Neural progenitor cell (in vitro differentiated cells): ENCODE results near the gene CEP295NL. TPM values are rescaled to one million over a fixed set of nuclear protein-coding genes. Genes with fewer than 3 reads are reported as not detected.

Experiments used
- DNase-seq: peaks from one replicate; pipeline ENCODE4 v3.0.0-alpha.2; 2016; ENCODE audit warnings: low spot score
- H2AFZ ChIP-seq: fragments of 200-600 bp; sonication (generic); replicated peaks from 2 replicates; pipeline ENCODE4 v1.6.1; 2016; ENCODE audit warnings: antibody characterized with exemption
- H3F3A ChIP-seq: fragments of 200-600 bp; sonication (generic); 2 replicates; pipeline ENCODE4 v1.6.1; 2016; ENCODE audit warnings: antibody characterized with exemption, low read depth
- H3K27ac ChIP-seq: fragments of 200-600 bp; sonication (generic); 2 replicates; pipeline ENCODE4 v1.5.1; 2016; ENCODE audit warnings: mild to moderate bottlenecking
- H3K27me3 ChIP-seq: fragments of 200-600 bp; sonication (generic); 2 replicates; pipeline ENCODE4 v1.6.1; 2016; ENCODE audit warnings: mild to moderate bottlenecking, moderate library complexity
- H3K36me3 ChIP-seq: fragments of 200-600 bp; sonication (generic); 2 replicates; pipeline ENCODE4 v1.5.1; 2016
- H3K4me1 ChIP-seq: fragments of 200-600 bp; sonication (generic); 2 replicates; pipeline ENCODE4 v1.6.1; 2016; ENCODE audit warnings: mixed run types
- H3K4me2 ChIP-seq: fragments of 200-600 bp; sonication (generic); 2 replicates; pipeline ENCODE4 v1.6.1; 2016
- H3K4me3 ChIP-seq: fragments of 200-600 bp; sonication (generic); 2 replicates; pipeline ENCODE4 v1.5.1; 2016
- H3K79me2 ChIP-seq: fragments of 200-600 bp; sonication (generic); 2 replicates; pipeline ENCODE4 v1.6.1; 2016; ENCODE audit warnings: low read depth
- H3K9ac ChIP-seq: fragments of 200-600 bp; sonication (generic); 2 replicates; pipeline ENCODE4 v1.6.1; 2016
- H3K9me3 ChIP-seq: fragments of 200-600 bp; sonication (generic); 2 replicates; pipeline ENCODE4 v1.5.1; 2016; ENCODE audit warnings: low read depth
- H4K20me1 ChIP-seq: fragments of 200-600 bp; sonication (generic); 2 replicates; pipeline ENCODE4 v1.6.1; 2016; ENCODE audit warnings: low read depth
- H3K27ac Mint-ChIP-seq: 3 replicates; pipeline ENCODE4 v1.8.0; 2021; ENCODE audit warnings: mixed read lengths
- H3K27me3 Mint-ChIP-seq: 2 replicates; pipeline ENCODE4 v1.8.0; 2022; ENCODE audit warnings: low read depth, mild to moderate bottlenecking, inconsistent platforms, moderate library complexity, mixed read lengths; ENCODE audit not compliant: insufficient read depth
- H3K36me3 Mint-ChIP-seq: 3 replicates; pipeline ENCODE4 v1.8.0; 2021; ENCODE audit warnings: mixed read lengths
- H3K4me1 Mint-ChIP-seq: 3 replicates; pipeline ENCODE4 v1.8.0; 2021; ENCODE audit warnings: mixed read lengths
- H3K4me3 Mint-ChIP-seq: 3 replicates; pipeline ENCODE4 v1.8.0; 2021; ENCODE audit warnings: mild to moderate bottlenecking, moderate library complexity, mixed read lengths
- H3K9me3 Mint-ChIP-seq: 3 replicates; pipeline ENCODE4 v1.8.0; 2020; ENCODE audit warnings: mixed read lengths
- CTCF ChIP-seq: fragments of 200-600 bp; sonication (generic); IDR thresholded peaks from 2 replicates; pipeline ENCODE4 v1.5.1; 2017; ENCODE audit warnings: antibody characterized with exemption, mild to moderate bottlenecking
- EZH2 ChIP-seq: fragments of 200-600 bp; sonication (generic); IDR thresholded peaks from 2 replicates; pipeline ENCODE4 v1.6.1; 2017; ENCODE audit warnings: antibody characterized with exemption, mild to moderate bottlenecking, moderate library complexity
- EZH2phosphoT487 ChIP-seq: fragments of 200-600 bp; sonication (generic); IDR thresholded peaks from 2 replicates; pipeline ENCODE4 v1.6.1; 2017; ENCODE audit warnings: antibody characterized with exemption
- total RNA-seq: library from RNA; depleted of rRNA; stranded (reverse); fragments of >200 nt; gene quantifications from 2 replicates; pipeline ENCODE4 v1.2.3, GENCODE V29; 2015; ENCODE audit warnings: low replicate concordance

Gene CEP295NL
- total RNA-seq, 1 donor from 2014 or later: 0.39 TPM

GRCh38 chr17:78940708-78941107 lies 37.7 kb upstream of the CEP295NL start:
- H3K27me3 Mint-ChIP-seq: peaks cover 11% of the 10 kb centered on the region

GRCh38 chr17:78940258-78940657 lies 37.3 kb upstream of the CEP295NL start:
- peaks cover 14% of the 10 kb centered on the region for H3K27me3 Mint-ChIP-seq
- Histone ChIP-seq H3K27me3 (no peaks in the 10 kb centered on the region), H2AFZ (no peak overlapping the region), H3K9ac (no peak overlapping the region), H3K4me2 (no peak overlapping the region), H3K79me2 (no peaks in the 10 kb centered on the region), H3K4me1 (no peaks in the 10 kb centered on the region), H3K9me3 (no peaks in the 10 kb centered on the region), H3K27ac (no peak overlapping the region), H3F3A (no peaks in the 10 kb centered on the region), H3K36me3 (no peaks in the 10 kb centered on the region), H3K4me3 (no peak overlapping the region), H4K20me1 (no peaks in the 10 kb centered on the region)
- no peaks in the 10 kb centered on the region for H3K9me3 Mint-ChIP-seq
- H3K36me3 Mint-ChIP-seq: no peaks in the 10 kb centered on the region
- DNase-seq: no peak
- H3K4me3 Mint-ChIP-seq: no peak overlapping the region
- no peak overlapping the region for H3K27ac Mint-ChIP-seq
- no peak for TF ChIP-seq CTCF
- TF ChIP-seq EZH2: no peak
- no peak for TF ChIP-seq EZH2phosphoT487
- H3K4me1 Mint-ChIP-seq: peaks cover 17% of the 10 kb centered on the region

More at GRCh38 chr17:78940708-78941107, 37.7 kb upstream of the CEP295NL start:
- Mint-ChIP-seq H3K36me3 (no peaks in the 10 kb centered on the region), H3K27ac (no peak overlapping the region), H3K9me3 (no peaks in the 10 kb centered on the region), H3K4me3 (no peak overlapping the region), H3K4me1 (peaks cover 12% of the 10 kb centered on the region)
- peak; percentile 23 for DNase-seq
- TF ChIP-seq CTCF (no peak), EZH2phosphoT487 (no peak), EZH2 (no peak)
- H3K4me3 ChIP-seq: no peak overlapping the region
- no peak overlapping the region for H3K27ac ChIP-seq
- no peaks in the 10 kb centered on the region for H3K79me2 ChIP-seq
- no peak overlapping the region for H3K4me2 ChIP-seq
- no peak overlapping the region for H3K9ac ChIP-seq
- H3K4me1 ChIP-seq: no peaks in the 10 kb centered on the region
- H3K27me3 ChIP-seq: no peaks in the 10 kb centered on the region
- no peaks in the 10 kb centered on the region for H4K20me1 ChIP-seq
- H3K9me3 ChIP-seq: no peaks in the 10 kb centered on the region
- H3K36me3 ChIP-seq: no peaks in the 10 kb centered on the region
- no peaks in the 10 kb centered on the region for H3F3A ChIP-seq
- H2AFZ ChIP-seq: no peak overlapping the region

- Histone ChIP-seq H3K4me2 (no peak overlapping the region), H4K20me1 (no peaks in the 10 kb centered on the region), H3K9me3 (no peaks in the 10 kb centered on the region), H3K79me2 (no peaks in the 10 kb centered on the region), H3K4me1 (peaks cover under 1% of the 10 kb centered on the region), H3K27me3 (no peaks in the 10 kb centered on the region), H3K27ac (no peak overlapping the region), H3K9ac (no peak overlapping the region), H2AFZ (no peak overlapping the region), H3K4me3 (no peak overlapping the region), H3K36me3 (no peaks in the 10 kb centered on the region), H3F3A (no peaks in the 10 kb centered on the region)
- no peaks in the 10 kb centered on the region for H3K9me3 Mint-ChIP-seq
- H3K27ac Mint-ChIP-seq: no peak overlapping the region
- no peaks in the 10 kb centered on the region for H3K36me3 Mint-ChIP-seq
- H3K4me3 Mint-ChIP-seq: no peak overlapping the region
- TF ChIP-seq EZH2: no peak
- TF ChIP-seq CTCF: no peak
- no peak for TF ChIP-seq EZH2phosphoT487
- peaks cover 9% of the 10 kb centered on the region for H3K27me3 Mint-ChIP-seq
- no peak for DNase-seq
- H3K4me1 Mint-ChIP-seq: peaks cover 23% of the 10 kb centered on the region
Observed at GRCh38 chr17:78939615-78940014, 36.6 kb upstream of the CEP295NL start.

DNA sequence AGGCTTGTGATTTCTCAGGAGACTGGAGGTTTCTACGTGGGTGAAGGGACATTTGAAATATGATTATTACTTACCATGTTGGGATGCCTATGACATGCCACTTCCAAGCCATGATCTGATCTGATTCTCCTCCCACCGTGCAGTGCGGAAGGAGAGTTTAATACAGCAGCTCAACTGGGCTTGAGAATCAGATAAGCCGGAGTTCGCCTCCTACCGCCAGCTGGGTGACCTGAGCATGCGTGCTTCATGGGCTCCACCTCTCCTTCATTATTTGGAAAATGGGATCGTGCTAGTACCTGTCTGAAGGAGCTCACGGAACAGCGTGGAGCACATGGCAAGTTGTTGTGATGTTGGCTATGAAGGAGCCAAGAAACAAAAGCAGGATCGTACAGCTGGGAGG lies 34.6 kb upstream of the CEP295NL start:
- Histone ChIP-seq H2AFZ (no peak overlapping the region), H3K9ac (no peak overlapping the region), H3K27me3 (no peaks in the 10 kb centered on the region), H3K4me1 (peaks cover 10% of the 10 kb centered on the region), H3K36me3 (no peaks in the 10 kb centered on the region), H3K9me3 (no peaks in the 10 kb centered on the region), H3K4me2 (no peak overlapping the region), H3K4me3 (no peak overlapping the region), H3K79me2 (no peaks in the 10 kb centered on the region), H3K27ac (no peak overlapping the region), H4K20me1 (no peaks in the 10 kb centered on the region), H3F3A (no peaks in the 10 kb centered on the region)
- no peak overlapping the region for H3K4me3 Mint-ChIP-seq
- no peaks in the 10 kb centered on the region for H3K9me3 Mint-ChIP-seq
- H3K4me1 Mint-ChIP-seq: peaks cover 39% of the 10 kb centered on the region
- TF ChIP-seq EZH2 (no peak), CTCF (no peak), EZH2phosphoT487 (no peak)
- no peaks in the 10 kb centered on the region for H3K36me3 Mint-ChIP-seq
- no peak for DNase-seq
- H3K27ac Mint-ChIP-seq: no peak overlapping the region
- peaks cover 9% of the 10 kb centered on the region for H3K27me3 Mint-ChIP-seq
